Cardiac ventricle fibroblast (primary cell): ENCODE measurements around the gene PLXNA2. TPM values are rescaled to one million over a fixed set of nuclear protein-coding genes. Genes with fewer than 3 reads are reported as not detected.

ENCODE experiments used
- total RNA-seq: library from RNA; depleted of rRNA; stranded (reverse); fragments of >200 nt; gene quantifications from 2 replicates; pipeline ENCODE4 v1.2.3, GENCODE V29; 2015

Gene PLXNA2
- total RNA-seq: 5.1 and 6.0 TPM in 2 replicates

GRCh38 chr1:208243967-208244916 lies at the start of gene PLXNA2:
TSS of gene PLXNA2 (minus strand) at chr1:208244384. CDS start at chr1:208217922, 26,462 bp downstream.

